GM19193 (cell line): ENCODE measurements around the gene CLCN2.

ENCODE experiments used
- POLR2A ChIP-seq: IDR thresholded peaks from 4 replicates; pipeline ENCODE4 v1.6.1; 2011; ENCODE audit not compliant: insufficient read depth, insufficient read length; ENCODE audit errors: extremely low read depth

CLCN2 gene

DNA sequence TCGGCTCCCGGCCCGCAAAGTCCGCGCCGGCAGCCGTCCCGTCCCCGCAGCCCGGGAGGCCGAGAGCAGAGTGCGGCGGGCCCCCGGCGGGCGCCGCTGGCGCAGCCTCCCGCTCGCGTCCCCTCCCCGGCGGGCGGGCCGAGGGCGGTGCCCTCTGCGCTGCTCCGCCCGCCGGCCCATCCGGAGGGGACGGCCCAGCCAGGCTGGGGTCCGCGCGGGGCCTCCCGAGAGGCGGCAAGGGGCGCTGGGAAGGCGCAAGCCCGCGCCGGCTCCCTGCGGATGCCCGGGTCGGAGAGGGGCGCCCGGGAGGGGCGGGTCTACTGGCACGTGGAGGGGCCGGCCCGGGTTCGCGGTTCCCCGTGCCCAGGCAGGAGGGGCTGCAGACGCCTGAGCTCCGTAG lies at the start of gene CLCN2, which contains the start of gene POLR2H:
Gene CLCN2, minus strand, starts transcription at position 74 of the 400 bp plus-strand sequence. CDS start 126 bp downstream, outside the sequence.
Gene POLR2H, plus strand, starts transcription at position 179 of the 400 bp plus-strand sequence. CDS start 1,783 bp downstream, outside the sequence.
- TF ChIP-seq POLR2A = no peak

DNA sequence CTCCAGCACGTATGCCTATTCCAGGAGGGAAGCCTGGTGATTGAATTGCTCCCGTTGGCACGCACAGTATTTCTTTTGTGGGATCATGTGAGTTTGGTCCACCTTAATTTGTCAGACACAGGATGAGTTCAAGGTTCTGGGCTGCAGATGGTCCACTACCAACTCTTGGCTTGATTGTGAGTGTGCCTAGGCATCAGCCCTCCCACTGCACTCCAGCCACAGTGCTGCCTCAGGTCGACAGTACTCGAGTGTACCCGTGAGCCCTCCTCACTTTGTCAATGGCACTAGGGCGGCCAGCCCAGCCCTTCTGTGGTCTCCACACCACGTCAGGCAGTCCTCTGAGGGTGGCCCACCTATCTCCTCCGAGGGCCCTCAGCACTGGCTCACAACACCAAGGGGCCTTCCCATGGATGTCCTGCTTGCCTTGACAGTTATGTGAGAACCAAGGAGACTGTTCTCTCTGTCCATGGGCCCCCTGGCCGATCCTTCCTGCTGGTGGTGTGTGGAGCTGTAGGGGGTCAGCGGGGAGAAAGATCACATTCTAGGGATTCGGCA lies 48.6 kb upstream of the CLCN2 start:
- TF ChIP-seq POLR2A = no peak

DNA sequence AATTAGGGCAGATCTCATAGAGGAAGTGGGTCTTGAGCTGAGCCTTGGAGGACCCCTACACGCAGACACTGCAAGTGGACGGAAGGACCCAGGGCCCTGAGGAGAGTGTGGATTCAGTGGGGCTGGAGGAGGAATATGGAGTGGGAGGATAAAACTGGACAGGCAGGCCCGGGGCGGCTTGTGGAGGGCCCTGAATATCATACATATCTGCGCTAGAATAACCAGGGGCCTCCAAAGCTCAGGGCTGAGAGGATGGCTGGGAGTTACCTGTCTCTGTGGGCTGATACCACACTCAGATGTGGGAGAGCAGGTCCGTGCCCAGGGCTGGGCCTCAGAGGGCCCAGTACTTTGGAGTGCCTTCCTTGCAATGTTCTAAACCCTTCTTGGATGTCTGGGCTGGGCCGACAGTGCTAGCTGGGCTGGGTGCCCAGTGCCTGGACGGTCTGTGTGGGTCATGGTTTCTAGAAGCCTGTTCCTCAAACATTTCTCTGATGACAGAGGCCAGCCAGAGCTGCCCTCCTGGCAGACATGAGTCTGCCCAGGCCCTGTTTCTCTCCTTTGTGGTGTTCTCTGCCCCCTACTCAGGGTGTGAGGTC lies 48.0 kb upstream of the CLCN2 start:
- TF ChIP-seq POLR2A = no peak

DNA sequence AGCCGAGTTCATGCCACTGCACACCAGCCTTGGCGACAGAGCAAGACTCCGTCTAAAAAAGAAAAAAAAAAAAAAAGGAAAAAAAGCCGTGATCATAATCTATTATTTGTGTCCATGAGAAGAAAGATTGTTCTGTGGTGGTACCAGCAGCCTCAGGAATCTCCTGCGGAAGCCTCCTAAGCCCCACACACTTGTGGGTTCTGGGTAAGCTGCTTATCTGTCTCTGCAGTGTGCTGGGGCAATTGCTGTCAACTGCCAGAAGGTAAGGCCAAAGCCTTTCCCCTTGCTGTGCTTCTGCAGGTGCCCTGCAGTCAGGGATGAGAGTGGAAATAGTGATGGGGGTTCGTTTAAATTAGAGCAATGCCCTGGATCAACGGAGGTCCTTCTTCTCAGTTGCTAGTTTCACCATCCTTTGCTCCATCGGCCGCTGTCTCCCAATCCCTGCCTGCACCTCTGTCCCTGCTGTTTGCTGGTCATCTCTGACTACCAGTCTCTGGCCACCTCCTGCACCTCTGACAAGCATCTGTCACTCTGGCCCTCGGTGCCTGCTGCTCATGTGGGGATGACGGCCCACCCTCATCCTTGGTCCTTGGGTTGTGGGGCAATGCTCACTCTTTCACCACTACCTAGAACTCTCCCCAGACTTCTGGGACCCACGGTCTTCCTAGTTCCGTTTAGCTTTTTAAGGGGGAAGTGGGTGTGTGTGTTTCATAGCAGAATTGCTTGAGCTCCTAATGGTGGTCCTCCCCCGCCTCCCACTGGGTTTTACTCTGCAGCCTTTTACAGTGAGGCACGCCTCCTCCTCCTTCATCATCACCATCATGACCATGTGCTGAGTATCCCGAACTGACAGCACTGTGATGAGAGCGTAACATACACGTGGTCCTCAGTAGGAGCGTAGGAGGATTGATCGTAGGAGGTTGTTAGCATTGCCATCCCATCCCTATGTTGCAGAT lies 43.9 kb upstream of the CLCN2 start:
- no peak for TF ChIP-seq POLR2A

DNA sequence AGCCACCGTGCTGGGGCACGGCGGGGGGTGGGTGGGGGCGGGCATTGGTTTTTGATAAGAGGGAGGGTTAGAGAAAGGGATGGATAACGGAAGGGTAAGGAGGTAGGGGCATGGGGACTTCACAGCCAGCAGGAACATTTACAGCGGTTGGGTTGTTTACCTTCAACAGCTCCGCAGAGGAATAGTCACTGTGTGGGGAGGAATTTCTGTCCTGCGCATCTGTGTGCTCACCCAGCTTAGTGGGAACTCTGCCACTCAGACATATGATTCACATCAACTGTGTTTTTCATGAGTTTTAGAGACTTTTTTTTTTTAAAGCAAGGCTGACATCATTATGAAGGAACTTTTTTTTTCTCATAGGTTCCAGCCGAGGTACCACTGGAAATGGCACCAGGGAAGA lies 38.0 kb upstream of the CLCN2 start:
- no peak for TF ChIP-seq POLR2A

DNA sequence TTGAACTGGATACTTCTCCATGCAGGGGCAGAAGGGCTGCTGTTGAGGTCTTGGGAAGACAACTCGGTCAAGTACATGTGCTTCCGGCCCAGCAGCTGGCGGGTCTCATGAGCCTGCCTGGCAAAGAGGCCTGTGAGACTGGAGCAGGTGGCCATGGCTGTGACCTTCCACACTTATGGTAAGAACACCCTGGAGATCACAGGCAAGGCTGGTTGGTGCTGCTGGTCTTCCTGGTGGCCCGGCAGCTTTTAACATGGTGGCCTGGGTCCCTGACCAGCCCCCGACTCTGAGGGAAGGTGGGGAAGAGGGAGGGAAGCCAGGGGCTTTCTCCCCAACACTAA lies 33.9 kb upstream of the CLCN2 start:
- no peak for TF ChIP-seq POLR2A

DNA sequence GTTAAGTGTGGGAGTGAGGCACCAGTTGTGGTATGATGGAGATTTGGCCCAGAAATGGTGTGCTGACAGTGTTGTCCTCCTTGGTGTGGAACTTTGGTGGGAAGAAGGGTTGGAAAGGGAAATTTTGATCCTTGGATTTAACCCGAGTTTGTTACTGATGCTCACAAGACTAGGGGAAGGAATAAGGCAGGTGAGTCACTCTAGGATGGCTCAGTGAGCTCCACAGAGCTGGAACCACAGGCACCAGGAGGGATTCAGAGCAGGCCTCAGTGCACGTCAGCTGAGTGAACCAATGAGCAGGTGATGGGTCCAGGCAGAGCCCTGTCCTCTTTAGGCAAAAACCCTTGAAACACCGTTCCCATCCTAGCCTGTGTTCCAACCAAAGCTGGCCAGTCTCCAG lies 29.9 kb upstream of the CLCN2 start:
- no peak for TF ChIP-seq POLR2A

DNA sequence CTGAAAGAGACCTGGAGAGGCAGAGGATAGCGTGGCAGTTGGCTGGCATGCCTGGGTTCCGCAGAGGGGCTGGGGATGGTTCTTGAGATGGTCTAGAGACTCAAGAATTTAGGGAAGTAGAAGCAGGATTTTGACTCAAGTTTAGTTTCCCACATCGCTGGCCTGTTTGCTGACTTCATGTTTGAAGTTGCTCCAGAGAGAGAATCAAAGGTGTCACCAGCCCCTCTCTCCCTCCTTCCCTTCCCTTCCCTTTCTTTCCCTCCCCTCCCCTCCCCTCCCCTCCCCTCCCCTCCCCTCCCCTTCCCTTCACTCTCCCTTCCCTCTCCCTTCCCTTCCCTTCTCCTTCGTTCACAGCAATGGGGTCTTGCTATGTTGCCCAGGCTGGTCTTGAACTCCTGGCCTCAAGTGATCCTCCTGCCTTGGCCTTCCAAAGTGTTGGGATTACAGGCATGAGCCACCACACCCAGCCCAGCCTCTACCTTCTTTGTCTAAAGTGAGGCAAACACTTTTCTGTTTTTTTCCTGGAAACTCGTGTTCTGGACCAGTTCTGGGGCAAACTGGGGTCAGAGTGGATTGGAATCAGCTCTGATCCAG lies 28.6 kb upstream of the CLCN2 start:
- no peak for TF ChIP-seq POLR2A

DNA sequence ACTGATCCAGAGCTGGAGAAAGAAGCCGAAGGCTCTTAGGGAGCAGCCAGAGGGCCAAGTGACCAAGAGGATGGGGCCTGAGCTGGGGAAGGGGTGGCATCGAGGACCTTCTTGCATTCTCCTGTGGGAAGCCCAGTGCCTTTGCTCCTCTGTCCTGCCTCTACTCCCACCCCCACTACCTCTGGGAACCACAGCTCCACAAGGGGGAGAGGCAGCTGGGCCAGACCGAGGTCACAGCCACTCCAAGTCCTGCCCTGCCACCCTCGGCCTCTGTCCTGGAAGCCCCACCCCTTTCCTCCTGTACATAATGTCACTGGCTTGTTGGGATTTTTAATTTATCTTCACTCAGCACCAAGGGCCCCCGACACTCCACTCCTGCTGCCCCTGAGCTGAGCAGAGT lies 28.0 kb upstream of the CLCN2 start:
- TF ChIP-seq POLR2A = no peak

DNA sequence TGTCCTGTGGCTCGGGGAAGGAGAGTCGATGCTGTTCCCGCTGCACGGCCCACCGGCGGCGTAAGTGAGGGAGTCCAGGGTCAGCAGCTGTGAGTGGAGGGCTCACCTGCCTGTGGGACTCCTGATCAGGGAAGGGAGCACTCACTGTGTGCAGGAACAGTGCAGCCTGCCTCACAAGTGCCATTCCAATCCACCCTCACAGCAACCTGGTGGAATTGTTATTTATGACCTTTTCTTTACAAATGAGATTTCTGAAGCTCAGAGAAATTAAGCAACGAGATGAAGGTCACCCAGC lies 27.5 kb upstream of the CLCN2 start:
- TF ChIP-seq POLR2A = no peak

DNA sequence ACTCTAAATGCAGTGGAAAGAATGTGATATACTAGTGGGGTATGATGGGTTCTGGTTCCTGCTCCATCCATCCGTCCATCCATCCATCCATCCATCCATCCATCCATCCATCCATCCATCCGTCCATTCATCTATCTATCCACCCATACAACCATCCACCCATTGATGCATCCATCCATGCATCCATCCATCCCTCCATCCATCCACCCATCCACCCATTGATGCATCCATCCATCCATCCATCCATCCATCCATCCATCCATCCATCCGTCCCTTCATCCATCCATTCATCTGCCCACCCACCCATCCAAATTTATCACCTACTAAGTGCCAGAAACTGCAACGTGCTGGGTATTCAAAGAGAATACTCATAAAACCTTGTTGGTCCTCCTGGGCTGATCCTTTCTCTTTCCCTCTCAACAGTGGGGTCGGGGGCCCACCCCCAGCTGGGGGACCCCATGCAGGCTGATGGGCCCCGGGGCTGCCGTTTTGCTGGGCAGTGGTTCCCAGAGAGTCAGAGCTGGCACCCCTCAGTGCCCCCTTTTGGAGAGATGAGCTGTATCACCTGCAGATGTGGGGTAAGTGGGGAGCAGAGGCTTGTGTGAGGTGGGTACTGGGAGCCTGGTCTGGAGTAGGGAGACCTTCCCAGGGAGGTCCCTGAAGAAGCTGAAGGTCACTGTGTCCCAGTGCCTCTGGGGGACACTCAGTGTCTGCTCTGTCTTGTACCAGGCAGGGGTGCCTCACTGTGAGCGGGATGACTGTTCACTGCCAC lies 26.9 kb upstream of the CLCN2 start:
- TF ChIP-seq POLR2A = no peak

DNA sequence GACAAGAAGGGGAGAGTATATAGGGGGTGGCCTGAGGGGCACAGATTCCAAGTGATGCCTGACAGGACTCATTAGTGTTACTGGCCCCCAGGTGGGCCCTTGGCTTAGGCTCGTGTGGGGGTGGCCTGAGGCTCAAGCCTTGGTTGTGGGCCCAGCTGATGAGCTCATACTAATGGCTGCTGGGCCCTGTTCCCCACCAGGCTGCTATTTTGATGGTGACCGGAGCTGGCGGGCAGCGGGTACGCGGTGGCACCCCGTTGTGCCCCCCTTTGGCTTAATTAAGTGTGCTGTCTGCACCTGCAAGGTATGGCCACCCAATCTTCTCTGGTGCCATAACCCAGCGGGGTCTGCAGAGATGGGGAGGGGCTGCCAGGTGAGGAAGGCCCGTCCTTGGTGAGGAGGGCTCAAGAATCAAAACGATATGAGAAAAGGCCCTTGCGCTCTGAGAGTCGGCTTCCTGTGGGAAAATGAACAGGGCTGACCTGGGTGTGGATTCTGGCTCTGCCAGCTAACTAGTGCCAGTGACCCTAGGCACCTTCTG lies 25.8 kb upstream of the CLCN2 start:
- TF ChIP-seq POLR2A = no peak

DNA sequence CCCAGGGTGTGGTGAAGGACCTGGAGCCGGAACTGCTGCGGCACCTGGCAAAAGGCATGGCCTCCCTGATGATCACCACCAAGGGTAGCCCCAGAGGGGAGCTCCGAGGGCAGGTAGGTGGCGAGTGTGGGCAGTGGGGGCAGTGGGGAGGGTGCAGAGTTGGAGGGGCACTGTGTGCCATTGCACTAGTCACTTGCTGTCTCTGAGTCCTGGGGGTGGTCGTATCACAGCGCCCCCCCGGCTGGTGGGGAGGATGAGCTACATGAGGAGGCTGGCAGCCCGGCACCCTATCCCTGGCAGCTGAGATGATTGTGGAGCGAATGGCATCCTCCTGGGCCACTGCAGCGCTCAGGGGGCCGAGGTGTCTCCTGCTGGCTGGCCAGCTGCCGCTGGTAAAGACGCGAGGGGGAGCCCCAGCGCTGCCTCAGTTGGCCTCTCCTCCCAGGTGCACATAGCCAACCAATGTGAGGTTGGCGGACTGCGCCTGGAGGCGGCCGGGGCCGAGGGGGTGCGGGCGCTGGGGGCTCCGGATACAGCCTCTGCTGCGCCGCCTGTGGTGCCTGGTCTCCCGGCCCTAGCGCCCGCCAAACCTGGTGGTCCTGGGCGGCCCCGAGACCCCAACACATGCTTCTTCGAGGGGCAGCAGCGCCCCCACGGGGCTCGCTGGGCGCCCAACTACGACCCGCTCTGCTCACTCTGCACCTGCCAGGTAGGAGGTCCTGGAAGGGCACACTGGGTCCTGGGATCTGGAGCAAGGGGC lies 24.8 kb upstream of the CLCN2 start:
- TF ChIP-seq POLR2A = no peak
